Testis (tissue), 3 donors: ENCODE results near the gene BLACAT1. TPM values are rescaled to one million over a fixed set of nuclear protein-coding genes. Genes with fewer than 3 reads are reported as not detected.
"Not testable (repeated sequence)": the region's sequence is repeated elsewhere in the genome, so short reads cannot be mapped to it uniquely, and the experiment has no call there.

Experiments
- DNase-seq: peaks from one replicate; pipeline ENCODE4 v3.0.0-alpha.2; 2019
- H3K27ac ChIP-seq, 2 donors: fragments of 200-600 bp; sonication (generic); one replicate each; pipeline ENCODE4 v1.5.1; 2019
- H3K27me3 ChIP-seq: fragments of 200-600 bp; sonication (generic); one replicate; pipeline ENCODE4 v1.5.1; 2019
- H3K36me3 ChIP-seq: fragments of 200-600 bp; sonication (generic); one replicate; pipeline ENCODE4 v1.5.1; 2017; ENCODE audit warnings: low read depth; ENCODE audit errors: missing control alignments
- H3K4me1 ChIP-seq: fragments of 200-600 bp; sonication (generic); one replicate; pipeline ENCODE4 v1.5.1; 2019
- H3K4me3 ChIP-seq, 2 donors: fragments of 200-600 bp; sonication (generic); one replicate each; pipeline ENCODE4 v1.5.1; 2017 to 2019
- H3K9me3 ChIP-seq: fragments of 200-600 bp; sonication (generic); one replicate; pipeline ENCODE4 v1.5.1; 2017
- CTCF ChIP-seq, 3 experiments: fragments of 450-650 bp in 2 of 3; fragments of 200-600 bp in 1 of 3; sonication (generic) in 1 of 3; IDR thresholded peaks; one replicate each; pipeline ENCODE4 v1.5.1; 2016 to 2019; ENCODE audit warnings: antibody characterized with exemption in 3 of 3, mild to moderate bottlenecking in 2 of 3, moderate library complexity in 1 of 3
- POLR2A ChIP-seq: fragments of 450-650 bp; IDR thresholded peaks from one replicate; pipeline ENCODE4 v1.6.1; 2017; ENCODE audit warnings: antibody characterized with exemption, mild to moderate bottlenecking, moderate library complexity
- WGBS, 2 donors: methylation state at CpG; one replicate each; pipeline ENCODE4 v1.1.5; 2018; 5-methylcytosine and 5-hydroxymethylcytosine counted together
- intact Hi-C: fragments of 100-400 bp; cut with DNase I; formaldehyde crosslinking; loops from one replicate; pipeline ENCODE4 v1.15.1; 2023; ENCODE audit warnings: low total_unique reads
- polyA plus RNA-seq: library from polyadenylated mRNA; stranded (reverse); fragments of 350-450 nt; fragmentation: Illumina TruSeq; extraction: RNeasy Lipid Tissue Mini Kit (QIAGEN cat#74804); gene quantifications from one replicate; pipeline ENCODE4 v1.2.3, GENCODE V29; 2014; ENCODE audit warnings: low read depth, low replicate concordance; ENCODE audit not compliant: insufficient read depth
- total RNA-seq, 2 donors: library from RNA; depleted of rRNA; stranded (reverse); fragments of >200 nt; gene quantifications; one replicate each; pipeline ENCODE4 v1.2.3, GENCODE V29; 2016

Gene BLACAT1
- total and polyA plus RNA-seq, 3 donors from 2014 or later = 5.9 to 15.5 (median 14.4) TPM

GRCh38 chr1:205434738-205435137 lies 21.1 kb downstream of the BLACAT1 start:
- Histone ChIP-seq H3K4me1 (peaks cover 34% of the 10 kb centered on the region), H3K27ac (no peak overlapping the region), H3K9me3 (no peaks in the 10 kb centered on the region), H3K27me3 (no peaks in the 10 kb centered on the region), H3K36me3 (no peaks in the 10 kb centered on the region), H3K4me3 (no peak overlapping the region)
- no peak for DNase-seq
- WGBS, 2 donors = 77 to 80% methylated on average over 6 of the region's 6 CpGs
- intact Hi-C loops = loop anchor here (10.0 kb wide), 1 partner anchor 80 kb away; the partner anchor contains the start of gene KLHDC8A
- TF ChIP-seq POLR2A = no peak
- no peak for TF ChIP-seq CTCF (IDR thresholded peaks at IDR 0.05)

DNA sequence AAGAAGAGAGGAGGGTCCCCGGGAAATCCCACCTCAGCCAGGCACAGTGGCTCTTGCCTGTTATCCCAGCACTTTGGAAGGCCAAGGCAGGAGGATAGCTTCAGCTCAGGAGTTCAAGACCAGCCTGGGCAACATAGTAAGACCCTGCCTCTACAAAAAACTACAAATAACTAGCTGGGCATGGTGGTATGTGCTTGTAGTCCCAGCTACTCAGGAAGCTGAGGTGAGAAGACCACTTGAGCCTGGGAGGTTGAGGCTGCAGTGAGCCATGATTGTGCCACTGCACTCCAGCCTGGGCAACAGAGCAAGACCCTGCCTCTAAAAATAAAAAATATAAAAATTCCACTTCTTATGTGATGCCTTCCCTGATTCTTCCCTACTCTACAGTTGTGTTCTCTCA lies 23.2 kb downstream of the BLACAT1 start:
- H3K27ac ChIP-seq, H3K9me3 ChIP-seq, H3K27me3 ChIP-seq, H3K36me3 ChIP-seq, H3K4me3 ChIP-seq, DNase-seq: not testable (repeated sequence)
- WGBS, 2 donors = 83 to 100% methylated on average over 1 of the region's 1 CpG
- H3K4me1 ChIP-seq = peaks cover 13% of the 10 kb centered on the region
- intact Hi-C loops = loop anchor here (10.0 kb wide), 1 partner anchor 78 kb away; the partner anchor contains the start of gene KLHDC8A

GRCh38 chr1:205432116-205432515 lies 23.7 kb downstream of the BLACAT1 start:
- WGBS, 2 donors = 73 to 93% methylated on average over 2 of the region's 2 CpGs
- intact Hi-C loops = loop anchor here (10.0 kb wide), 1 partner anchor 77 kb away; the partner anchor contains the start of gene KLHDC8A
- TF ChIP-seq CTCF (IDR thresholded peaks at IDR 0.05) = no peak
- no peak for TF ChIP-seq POLR2A
- Histone ChIP-seq H3K36me3 (no peaks in the 10 kb centered on the region), H3K4me1 (peaks cover 9% of the 10 kb centered on the region), H3K9me3 (no peaks in the 10 kb centered on the region), H3K4me3 (no peak overlapping the region), H3K27ac (no peak overlapping the region), H3K27me3 (no peaks in the 10 kb centered on the region)
- no peak for DNase-seq

GRCh38 chr1:205430696-205431305 lies 25.0 kb downstream of the BLACAT1 start:
- intact Hi-C loops = loop anchor here (10.0 kb wide), 1 partner anchor 76 kb away; the partner anchor contains the start of gene KLHDC8A
- no peaks in the 10 kb centered on the region for H3K27me3 ChIP-seq
- 5 to 6% methylated on average over 32 of the region's 32 CpGs for WGBS, 2 donors
- H3K4me3 ChIP-seq = peak overlapping the region; percentile 29 to 52
- peaks cover 4% of the 10 kb centered on the region for H3K4me1 ChIP-seq
- H3K36me3 ChIP-seq = no peaks in the 10 kb centered on the region
- no peaks in the 10 kb centered on the region for H3K9me3 ChIP-seq
- peak; percentile 71 to 91 (median 78) for TF ChIP-seq CTCF (IDR thresholded peaks at IDR 0.05)
- TF ChIP-seq POLR2A = no peak
- peak; percentile 84 for DNase-seq
- H3K27ac ChIP-seq = peak overlapping the region in 1 of 2 donors; percentile 12

DNA sequence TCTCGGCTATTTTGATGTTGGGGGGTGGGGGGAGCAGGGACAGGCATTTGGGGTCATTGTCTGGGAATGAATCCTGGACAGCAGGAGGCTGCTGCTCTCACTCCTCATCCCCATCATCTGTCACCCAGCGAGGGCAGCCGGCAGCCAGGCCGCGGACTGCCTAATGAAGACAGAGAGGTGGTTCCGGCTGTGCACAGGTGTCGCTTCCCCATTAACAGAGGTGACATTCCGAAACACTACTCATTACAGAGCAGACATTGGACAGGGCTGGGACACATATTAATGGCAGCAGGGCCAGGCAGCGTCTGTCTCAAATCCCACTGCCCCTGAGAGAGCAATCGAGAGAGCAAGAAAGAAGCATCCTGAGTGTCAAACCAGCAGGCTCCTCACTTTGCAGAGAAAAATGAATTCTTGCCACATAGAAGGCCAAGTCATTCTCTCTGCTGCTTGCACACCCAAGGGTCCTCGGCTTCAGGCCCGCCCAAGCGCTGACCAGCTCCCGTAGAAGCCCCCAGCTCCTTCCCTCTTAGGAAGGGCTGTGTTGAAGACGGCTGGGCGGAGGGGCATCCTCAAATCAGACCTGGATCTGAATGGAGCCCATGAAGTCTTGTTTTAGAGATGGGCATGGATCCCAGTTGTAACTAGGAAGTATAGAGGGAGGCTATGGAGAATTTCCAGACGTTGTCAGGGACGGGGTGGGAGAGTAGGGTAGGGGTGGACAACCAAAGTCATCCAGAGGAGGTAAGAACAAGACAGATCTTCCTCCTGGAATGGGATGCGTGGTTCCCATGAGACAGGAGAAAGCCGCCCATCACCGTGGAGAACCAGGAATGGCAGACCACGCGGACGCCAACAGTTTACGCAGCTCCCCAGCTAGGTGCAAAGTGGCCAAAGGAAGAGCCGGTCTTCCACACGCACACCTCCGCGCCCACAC lies 25.8 kb downstream of the BLACAT1 start:
- Histone ChIP-seq H3K9me3 (no peaks in the 10 kb centered on the region), H3K36me3 (no peaks in the 10 kb centered on the region), H3K27me3 (no peaks in the 10 kb centered on the region), H3K4me1 (peaks cover 4% of the 10 kb centered on the region), H3K4me3 (peak overlapping the region; percentile 29 to 52), H3K27ac (no peak overlapping the region)
- 41 to 54% methylated on average over 24 to 26 of the region's 29 CpGs for WGBS, 2 donors
- no peak for DNase-seq
- TF ChIP-seq POLR2A (no peak), CTCF (IDR thresholded peaks at IDR 0.05) (no peak)
- intact Hi-C loops = loop anchor here (10.0 kb wide), 1 partner anchor 75 kb away; the partner anchor contains the start of gene KLHDC8A
